Measurements from ENCODE around the gene USP36. TPM values are rescaled to one million over a fixed set of nuclear protein-coding genes. Genes with fewer than 3 reads are reported as not detected.

USP36 gene
- total RNA-seq, result 14.0 and 17.0 TPM in 2 replicates

GRCh38 chr17:78840780-78841611, at the start of gene USP36:
Gene USP36, minus strand, starts transcription at chr17:78840814. Its CDS starts 4,451 bp downstream, at chr17:78836363.

GRCh38 chr17:78781893-78782304, 58.7 kb downstream of the USP36 start, which contains the start of gene CYTH1:
Gene CYTH1, minus strand, starts transcription at chr17:78782273. Its CDS starts 50 bp downstream, at chr17:78782223.

Other genes with a start within 250 kb of the USP36 start
- gene CYTH1, start 58.5 kb downstream of the USP36 start, total RNA-seq, result 7.2 and 8.3 TPM in 2 replicates
- 0.89 TPM in 1 of 2 replicates, not detected in the other for gene CEP295NL, start 62.4 kb upstream of the USP36 start, total RNA-seq
- gene TIMP2, start 84.6 kb upstream of the USP36 start, total RNA-seq, result 211 and 232 TPM in 2 replicates
- gene LGALS3BP, start 139.1 kb upstream of the USP36 start, total RNA-seq, result 310 and 405 TPM in 2 replicates
- 41.8 and 57.6 TPM in 2 replicates for gene CANT1, start 168.9 kb upstream of the USP36 start, total RNA-seq
- 20.7 and 28.3 TPM in 2 replicates for gene C1QTNF1, start 183.4 kb upstream of the USP36 start, total RNA-seq
- 5.1 and 5.8 TPM in 2 replicates for gene ENGASE, start 234.0 kb upstream of the USP36 start, total RNA-seq

Data from myometrial cell (primary cell).